Inflammatory macrophage (primary cell): ENCODE measurements around the gene GASK1B.

ENCODE experiments used
- DNase-seq, 2 donors: peaks; one replicate each; pipeline ENCODE4 v3.0.0-alpha.2; 2020 to 2022

Gene GASK1B

GRCh38 chr4:158182736-158183135 lies 9.9 kb upstream of the GASK1B start:
- DNase-seq = no peak

GRCh38 chr4:158181906-158182305 lies 9.1 kb upstream of the GASK1B start:
- DNase-seq = no peak

- no peak for DNase-seq
Observed at GRCh38 chr4:158179465-158179864, 6.6 kb upstream of the GASK1B start.

DNA sequence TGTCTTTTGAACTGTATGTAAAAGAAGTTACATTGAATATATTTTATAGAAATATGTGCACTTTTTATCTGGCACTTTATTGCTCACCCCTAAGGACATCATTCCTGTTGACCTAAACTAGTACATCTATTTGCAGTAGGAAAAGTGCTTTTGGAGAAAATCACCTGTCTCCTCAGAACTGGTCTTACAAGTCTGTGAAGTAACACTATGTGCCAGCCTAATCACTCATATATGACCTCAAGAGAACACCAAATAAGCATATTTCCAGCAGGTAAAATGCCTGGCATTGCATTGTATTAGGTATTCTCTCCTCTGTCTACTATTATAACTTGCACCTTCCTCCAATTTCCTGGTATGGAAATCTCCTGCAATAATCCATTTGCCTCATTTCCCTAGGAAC lies 4.0 kb upstream of the GASK1B start:
- DNase-seq = no peak

DNA sequence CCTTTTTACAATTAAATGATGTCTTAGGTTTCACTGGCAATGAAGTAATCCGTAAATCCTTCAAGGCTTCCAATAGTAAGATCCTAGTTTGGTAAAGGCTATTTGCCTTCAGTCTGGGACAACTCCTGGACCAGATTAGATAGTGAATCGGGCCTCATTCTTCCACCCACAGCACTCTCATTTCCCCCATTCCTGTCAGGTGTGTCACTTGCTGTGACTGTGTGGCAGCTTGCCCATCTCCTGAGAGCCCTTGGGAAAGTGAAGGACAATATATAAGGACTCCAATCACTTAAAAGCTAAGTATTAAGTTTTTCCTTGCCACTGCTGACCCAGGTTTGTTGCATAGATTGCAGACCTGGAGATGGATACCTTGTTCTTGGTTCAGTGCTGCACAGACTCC lies 3.3 kb upstream of the GASK1B start:
- DNase-seq = no peak

GRCh38 chr4:158170691-158171561 lies 1.9 kb downstream of the GASK1B start:
- peak; percentile 89 to 90 for DNase-seq

- DNase-seq = peak; percentile 61
Observed at GRCh38 chr4:158169931-158170690, 2.7 kb downstream of the GASK1B start.

DNA sequence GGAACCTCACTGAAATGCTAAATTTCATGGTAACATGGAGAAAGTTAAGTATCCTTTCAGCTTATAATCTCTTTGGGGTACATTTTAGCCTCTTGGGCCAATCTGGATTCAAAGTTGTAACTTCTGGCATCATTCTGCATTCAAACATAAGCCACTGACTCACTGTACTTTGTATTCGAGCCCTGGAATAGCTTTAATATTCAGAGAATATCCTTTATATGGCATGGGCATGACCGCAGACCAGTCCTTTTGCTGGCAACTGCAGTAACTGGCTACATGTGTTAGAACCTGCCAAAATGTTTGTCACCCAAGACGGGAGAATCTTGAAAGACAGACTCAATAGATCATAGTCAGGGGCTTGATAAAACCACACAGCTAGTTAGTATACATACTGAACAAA lies 3.3 kb downstream of the GASK1B start:
- DNase-seq = no peak

DNA sequence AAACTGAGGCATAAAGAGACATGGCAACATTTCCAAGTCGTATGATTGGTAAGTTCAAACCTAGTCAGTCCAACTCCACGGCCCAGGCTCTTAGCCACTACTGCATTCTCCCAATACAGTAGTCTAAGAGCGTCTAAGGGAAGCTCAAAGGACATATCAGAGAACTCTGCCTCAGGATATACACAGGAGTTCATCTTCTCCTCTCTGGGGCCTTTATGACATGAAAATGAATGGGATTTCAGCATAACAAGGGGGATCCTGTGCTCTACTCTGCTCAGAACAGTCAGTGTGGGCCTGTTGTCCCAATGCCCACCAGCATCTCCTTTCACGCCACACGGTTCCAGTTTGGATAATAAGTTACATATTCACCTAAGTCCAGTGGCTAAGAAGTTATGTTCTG lies 4.2 kb downstream of the GASK1B start:
- no peak for DNase-seq

DNA sequence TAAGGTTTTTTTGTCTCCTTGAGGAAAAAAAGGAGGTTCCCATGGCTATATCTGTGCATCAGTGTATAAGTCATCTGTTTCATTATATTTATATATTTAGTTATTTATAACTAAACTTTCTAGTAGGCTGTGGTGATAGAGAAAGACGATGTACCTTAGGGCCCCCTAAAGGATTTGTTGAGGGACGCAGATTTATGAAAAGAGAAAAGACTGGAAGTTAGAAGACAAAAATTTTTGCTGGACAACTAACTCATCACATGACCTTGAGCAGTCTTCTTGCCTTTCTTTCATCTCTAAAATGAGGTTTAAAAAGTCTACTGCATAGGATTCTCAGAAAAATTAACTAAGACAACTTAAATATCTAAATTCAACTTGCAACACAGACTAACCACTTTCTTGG lies 6.1 kb downstream of the GASK1B start:
- no peak for DNase-seq

DNA sequence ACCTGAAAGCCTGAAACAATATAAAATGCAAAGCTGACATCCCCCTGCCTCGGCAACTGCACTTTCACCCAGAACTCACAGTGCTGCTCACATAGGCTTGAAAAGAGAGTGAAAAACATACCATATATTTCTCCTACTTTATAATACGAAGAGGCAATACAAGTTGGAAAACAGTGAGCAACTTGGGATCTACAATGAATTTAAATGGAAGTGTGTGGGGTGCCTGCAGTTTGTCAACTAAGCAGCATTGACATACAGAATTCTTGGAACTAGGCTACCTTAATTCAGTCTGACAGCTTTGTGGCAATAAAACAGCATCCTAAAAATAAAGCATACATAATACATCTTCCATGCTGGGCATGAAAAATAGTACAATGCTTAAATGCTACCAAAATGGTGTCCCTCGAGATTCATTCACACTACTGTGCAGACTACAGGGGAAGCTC lies 8.0 kb downstream of the GASK1B start:
- DNase-seq = no peak

DNA sequence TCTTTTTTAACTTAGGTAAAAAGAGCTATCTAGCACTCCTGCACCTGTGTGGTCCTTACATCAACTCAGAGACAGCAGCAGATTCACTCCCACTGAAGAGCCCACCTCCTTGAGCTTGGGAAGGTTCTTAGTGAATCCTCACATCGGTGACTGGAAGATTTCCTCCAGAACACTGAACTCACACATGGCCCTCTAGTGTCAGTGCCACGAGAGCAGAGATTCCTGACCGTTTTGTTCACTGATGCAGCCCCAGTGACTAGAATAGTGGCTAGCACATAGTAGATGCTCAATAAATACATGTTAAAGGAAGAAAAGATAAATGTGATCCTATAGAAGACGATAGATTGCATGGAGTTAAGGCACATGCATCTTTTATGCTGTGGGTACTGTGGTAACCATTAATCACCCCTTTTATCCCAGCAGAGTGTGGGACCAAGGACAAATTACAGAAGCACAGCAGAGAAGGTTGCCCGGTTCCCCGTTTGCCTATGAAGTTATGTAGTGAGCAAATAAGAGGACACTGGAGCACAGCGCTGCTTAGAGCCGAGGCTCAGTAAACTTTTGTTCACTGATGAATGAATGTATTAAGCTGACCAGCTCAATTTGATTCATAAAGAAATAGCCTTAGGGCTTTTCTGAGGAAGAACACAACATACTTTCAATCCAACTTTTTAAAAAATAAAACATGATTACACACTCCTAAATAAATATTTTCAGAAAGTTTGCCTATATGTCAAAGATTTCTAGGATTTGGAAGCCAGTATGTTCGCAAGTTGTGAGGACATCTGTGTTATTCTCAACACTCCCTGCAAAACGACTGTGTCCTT lies 8.7 kb downstream of the GASK1B start:
- DNase-seq = no peak

DNA sequence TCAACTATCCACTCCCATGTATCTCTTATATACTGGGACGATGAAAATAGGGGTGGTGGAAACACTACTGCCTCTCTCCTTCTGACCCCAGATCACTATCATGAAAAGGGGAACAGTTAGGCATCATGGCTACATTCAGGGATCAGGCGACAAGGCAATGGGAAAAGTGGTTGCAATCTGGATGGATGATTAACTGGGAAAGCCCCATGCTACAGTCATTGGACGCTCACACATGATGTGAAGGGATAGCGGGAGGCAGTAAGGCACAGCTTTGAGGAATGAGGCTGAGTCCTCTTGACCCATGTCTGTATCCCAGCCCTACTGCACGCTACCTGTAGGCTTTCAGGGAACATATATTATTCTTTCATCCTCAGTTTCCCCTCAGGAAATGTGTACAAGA lies 10.2 kb downstream of the GASK1B start:
- peak in 1 of 2 donors; percentile 60 for DNase-seq

DNA sequence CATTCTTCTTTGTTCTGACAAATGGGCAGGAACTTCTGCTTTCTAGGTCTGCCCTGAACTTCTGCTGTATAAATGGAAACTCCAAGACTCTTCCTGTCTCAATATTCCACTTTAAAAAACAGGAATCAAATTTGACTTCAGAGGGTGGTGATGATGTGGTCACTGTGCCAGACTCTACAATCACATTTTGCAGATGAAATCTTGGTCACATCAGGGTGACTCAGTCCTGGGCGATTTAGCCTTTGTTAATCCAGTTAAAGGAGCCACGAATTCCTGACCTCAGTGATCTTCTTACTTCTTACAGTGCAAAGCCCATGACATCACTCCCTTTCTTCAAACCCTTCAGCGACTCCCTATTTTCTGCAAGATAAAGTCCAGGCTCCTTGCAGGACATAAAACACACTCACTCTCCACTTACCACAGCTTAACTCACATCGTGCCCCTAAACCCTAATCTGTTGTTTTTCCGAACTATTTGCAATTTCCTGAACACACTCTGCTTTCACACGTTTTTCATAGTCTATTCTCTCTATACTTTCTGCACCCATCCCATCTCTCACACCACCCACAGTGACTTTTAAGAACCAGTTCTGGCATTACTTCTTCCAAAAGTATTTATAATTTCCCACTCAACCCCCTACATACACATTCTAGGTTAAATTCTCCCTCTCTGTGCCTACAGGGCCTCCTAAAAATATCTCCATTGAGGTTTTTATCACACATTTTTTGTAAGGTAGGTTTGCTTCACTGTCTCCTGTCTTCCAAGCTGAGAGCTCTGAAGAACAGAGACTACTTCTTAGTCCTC lies 11.1 kb downstream of the GASK1B start:
- peak; percentile 96 to 97 for DNase-seq

- DNase-seq = no peak
Observed at GRCh38 chr4:158159718-158160094, 13.1 kb downstream of the GASK1B start.

DNA sequence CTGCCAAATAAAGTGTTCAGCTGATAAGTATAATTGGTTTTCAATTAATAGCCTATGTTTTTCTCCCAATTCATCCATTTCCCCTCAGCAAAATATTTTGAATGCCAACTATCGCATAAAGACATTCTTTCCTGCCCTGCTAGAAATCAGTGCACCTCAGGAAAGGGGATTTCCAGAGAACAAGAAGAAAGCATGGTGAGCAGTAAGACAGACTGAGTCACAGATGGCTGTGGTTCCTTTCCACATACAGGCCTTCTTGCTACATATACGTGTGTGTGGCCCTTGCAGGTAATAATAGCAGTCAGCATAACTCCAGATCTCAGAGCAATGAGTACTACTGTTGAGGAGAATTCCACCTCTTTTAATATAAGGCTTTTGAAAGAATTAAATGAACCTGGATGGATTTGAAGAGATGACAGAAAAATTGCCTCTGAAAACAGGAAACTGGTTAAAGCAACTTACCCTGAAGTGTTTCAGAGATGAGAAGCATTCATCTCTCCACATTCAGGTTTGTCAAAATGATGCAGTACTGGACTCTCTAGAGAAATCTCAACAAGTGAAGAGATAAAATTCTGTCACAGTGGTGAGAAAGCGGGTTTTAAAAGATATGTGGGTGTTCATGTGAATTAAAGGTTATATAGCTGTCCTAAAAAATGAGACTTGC lies 13.6 kb downstream of the GASK1B start:
- peak; percentile 36 to 48 for DNase-seq

GRCh38 chr4:158157412-158157811 lies 15.4 kb downstream of the GASK1B start:
- DNase-seq = no peak

DNA sequence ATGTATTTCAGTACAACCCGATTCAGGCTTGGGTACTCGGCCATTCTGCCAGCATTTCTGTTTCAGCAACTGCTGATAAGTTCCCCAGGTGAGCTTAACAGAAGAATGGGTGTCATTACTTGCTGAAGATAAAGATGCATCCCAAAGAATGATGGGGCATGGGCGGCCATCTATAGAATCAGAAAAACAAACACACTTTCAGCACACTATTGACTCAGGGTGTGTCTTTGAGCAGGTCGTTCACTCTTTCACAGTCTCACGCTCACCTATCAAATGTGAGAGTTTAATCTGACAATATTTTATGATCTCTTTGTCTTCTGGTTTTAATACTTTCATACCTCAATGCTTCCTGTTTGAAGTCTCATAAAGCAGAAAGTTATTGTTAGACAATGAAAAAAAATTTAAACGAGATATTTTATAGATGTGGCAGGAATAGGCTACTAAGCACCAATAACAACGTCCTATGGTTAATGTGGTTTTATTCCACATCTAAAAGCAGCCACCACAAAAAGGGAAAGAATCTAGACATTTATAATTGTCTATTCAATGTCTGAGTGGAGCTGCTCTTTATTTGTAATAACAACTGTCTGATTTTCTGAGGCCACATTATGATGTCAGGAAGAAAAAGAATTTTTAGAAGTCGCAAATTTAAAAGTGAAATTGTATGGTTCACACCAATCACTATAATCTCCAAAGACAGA lies 17.0 kb downstream of the GASK1B start:
- no peak for DNase-seq

GRCh38 chr4:158147151-158147550 lies 25.7 kb downstream of the GASK1B start:
- no peak for DNase-seq

GRCh38 chr4:158146736-158147135 lies 26.1 kb downstream of the GASK1B start:
- DNase-seq = no peak

DNA sequence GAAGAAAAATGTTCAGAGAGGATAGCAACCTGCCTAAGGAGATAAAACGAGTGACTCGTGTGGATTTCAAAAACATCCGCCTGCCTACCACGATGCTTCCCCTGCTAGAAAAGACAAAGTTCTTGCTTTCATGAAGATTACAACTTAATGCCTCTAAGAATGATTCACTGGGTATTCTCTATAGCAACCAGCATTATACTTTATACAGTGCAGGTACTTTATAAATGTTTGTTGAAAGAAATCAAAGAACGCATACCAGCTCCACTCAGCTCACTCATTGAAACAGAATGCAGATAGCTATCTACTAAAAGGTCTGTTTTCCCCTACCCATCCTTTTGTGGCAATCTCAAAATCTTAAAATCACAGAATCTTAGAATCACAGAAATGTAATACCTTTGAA lies 33.7 kb downstream of the GASK1B start:
- DNase-seq = no peak
